GM12874 (cell line): ENCODE measurements around the gene ARL6IP4.

Source experiments
- TF ChIP-seq, protein P1 (sequence below): IDR thresholded peaks from 2 replicates; pipeline ENCODE4 v1.5.1; 2011; ENCODE audit warnings: low read depth, mild to moderate bottlenecking, control low read depth, low read length, moderate library complexity; ENCODE audit not compliant: insufficient read depth

ARL6IP4 gene

GRCh38 chr12:123010681-123011080 lies 30.2 kb downstream of the ARL6IP4 start:
- TF ChIP-seq, protein P1, sequence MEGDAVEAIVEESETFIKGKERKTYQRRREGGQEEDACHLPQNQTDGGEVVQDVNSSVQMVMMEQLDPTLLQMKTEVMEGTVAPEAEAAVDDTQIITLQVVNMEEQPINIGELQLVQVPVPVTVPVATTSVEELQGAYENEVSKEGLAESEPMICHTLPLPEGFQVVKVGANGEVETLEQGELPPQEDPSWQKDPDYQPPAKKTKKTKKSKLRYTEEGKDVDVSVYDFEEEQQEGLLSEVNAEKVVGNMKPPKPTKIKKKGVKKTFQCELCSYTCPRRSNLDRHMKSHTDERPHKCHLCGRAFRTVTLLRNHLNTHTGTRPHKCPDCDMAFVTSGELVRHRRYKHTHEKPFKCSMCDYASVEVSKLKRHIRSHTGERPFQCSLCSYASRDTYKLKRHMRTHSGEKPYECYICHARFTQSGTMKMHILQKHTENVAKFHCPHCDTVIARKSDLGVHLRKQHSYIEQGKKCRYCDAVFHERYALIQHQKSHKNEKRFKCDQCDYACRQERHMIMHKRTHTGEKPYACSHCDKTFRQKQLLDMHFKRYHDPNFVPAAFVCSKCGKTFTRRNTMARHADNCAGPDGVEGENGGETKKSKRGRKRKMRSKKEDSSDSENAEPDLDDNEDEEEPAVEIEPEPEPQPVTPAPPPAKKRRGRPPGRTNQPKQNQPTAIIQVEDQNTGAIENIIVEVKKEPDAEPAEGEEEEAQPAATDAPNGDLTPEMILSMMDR, result no peak

DNA sequence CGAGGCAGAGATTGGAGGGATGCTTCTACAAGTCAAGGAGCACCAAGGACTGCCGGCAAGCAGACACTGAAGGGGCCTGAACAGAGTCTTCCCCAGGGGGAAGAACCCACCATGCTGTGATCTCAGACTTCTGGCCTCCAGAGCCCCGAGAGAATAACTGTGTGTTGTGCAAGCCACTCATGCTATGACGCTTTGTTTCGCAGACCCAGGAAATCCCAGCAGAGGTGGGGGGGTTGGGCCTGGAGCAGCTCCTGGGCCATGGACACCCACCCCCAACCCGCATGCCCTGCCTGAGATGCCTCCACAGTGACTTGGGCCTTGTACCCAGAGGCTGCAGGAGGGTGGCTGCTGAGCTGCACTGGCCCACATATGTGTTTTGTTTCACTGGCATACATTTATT lies 31.2 kb downstream of the ARL6IP4 start:
- TF ChIP-seq, protein P1, result no peak

GRCh38 chr12:123013185-123014095 lies 33.0 kb downstream of the ARL6IP4 start:
- TF ChIP-seq, protein P1, result no peak

DNA sequence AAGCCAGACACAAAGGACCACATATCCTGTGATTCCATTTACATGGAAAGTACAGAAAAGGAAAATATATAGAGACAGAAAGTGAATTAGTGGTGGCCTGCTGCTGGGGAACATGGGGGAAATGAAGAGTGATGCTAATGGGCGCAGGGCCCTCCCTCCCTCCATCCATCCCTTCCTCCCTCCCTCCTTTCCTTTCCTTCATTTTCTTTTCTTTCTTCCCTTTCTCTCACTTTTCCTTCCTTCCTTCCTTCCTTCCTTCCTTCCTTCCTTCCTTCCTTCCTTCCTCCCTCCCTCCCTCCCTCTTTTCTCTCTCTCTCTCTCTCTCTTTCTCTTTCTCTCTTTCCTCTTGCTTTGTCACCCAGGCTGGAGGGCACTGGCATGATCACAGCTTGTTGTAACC lies 37.3 kb downstream of the ARL6IP4 start:
- TF ChIP-seq, protein P1, result no peak

GRCh38 chr12:123019841-123020138 lies 39.3 kb downstream of the ARL6IP4 start:
- TF ChIP-seq, protein P1, result no peak

DNA sequence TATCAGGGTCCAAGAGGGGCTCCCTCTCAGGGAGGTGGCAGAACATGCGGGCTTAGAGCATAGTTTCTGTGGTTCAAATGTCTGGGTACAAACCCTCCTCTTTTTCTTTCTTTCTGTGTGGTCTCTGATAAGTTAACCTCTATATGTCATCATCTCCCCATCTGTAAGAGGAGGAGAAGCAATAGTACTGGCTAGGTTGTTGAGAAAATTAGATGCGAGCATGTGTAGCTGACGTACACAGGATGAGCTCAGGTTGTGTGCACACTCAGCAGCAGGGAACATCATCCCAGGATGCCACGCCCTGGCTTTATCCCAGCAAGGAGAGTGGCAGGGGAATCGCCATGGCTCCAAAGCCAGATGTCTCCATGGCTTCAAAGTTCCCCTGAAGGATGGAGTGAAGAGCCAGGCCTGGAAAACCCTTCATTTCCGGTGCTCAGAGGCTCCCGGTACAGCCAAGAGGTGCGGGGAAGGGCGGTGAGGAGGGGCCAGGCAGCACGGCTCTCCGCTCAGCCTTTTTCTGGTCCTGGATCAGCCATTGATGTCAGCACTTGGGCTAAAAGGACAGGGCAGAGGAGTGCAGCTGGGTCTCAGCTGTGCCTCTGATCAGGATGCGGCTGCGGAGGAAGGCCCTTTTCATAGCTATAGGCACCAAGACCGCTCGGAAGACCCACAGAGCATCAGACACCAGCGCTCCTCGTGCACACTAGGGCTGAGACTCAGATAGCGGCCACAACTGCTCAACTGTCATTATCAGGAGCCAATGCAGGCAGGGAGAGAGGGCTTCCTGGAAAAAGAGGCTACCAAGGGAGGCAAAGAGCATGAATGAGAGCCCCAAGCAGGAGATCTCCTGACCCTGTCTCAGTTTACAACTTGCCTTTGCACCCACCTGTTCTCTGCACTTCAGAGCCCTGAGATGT lies 41.5 kb downstream of the ARL6IP4 start:
- TF ChIP-seq, protein P1, result no peak

DNA sequence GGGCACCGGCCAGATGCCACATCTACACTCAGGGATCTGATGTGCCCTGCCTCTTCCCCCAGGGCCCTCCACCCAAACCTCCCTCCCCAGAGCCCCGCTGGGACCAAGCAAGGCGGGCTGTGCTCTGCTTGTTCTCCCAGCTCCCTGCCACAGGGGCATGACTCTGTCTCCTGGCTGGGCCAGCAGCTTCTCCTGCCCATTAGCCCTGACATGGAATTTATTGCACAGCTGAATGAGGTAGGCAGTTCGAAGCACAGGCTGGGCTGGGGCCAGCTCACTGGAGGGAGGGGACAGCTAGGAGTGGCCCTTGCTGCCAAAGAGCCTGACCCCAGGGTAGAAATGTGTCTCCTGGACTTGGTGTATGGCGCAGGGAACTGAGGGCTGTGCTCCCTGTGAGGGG lies 42.4 kb downstream of the ARL6IP4 start:
- TF ChIP-seq, protein P1, result no peak
